Measurements from ENCODE around the gene EEF1AKMT1. TPM values are rescaled to one million over a fixed set of nuclear protein-coding genes. Genes with fewer than 3 reads are reported as not detected.

EEF1AKMT1 gene
- total RNA-seq, 2 experiments from 2014 or later = 1.9 to 2.5 TPM

- ChIA-PET POLR2A (no interaction called here), CTCF (no interaction called here)
- peaks cover 88% of the 10 kb centered on the region for H3K36me3 Mint-ChIP-seq (ENCODE audit: low read depth)
These were observed 24.3 kb upstream of the EEF1AKMT1 start for GRCh38 chr13:20798027-20798426.

DNA sequence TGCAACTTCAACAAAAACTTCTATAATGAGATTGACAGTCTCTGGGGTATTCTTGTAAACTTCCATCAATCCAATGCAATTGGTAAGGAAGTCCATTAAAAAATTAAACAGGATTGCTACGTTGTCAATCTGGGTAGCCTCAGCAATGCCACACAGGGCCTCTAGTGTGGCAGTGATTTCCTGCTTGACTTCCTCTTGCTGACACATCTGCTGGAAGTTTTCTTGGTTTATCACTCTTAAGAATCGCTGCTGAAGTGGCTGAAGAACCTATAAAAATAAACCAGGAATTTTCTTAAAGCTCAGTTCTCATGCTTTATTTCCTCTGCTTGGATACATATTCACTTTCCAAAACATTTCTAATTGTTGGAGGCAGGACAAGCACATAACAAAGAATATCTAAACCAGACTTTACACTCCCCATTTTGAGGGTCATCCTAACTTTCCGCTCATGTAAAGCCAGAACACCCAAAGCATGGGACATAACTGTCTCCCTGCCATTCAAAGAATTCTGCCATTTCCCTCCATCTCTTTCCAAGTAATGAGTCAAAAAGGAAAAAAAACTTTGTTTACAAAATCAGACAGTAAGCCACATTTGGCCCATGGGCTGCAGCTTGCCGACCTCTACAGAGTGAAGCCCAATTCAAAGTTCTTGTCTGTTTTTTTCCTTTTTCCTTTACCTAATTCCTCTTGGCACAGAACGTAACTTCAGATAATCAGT lies 23.2 kb upstream of the EEF1AKMT1 start:
- no peaks in the 10 kb centered on the region for H3K27me3 ChIP-seq (ENCODE audit: control insufficient read depth in 1 of 2, insufficient read depth in 2 of 2, low read length in 2 of 2)
- no peak overlapping the region for H3K4me3 ChIP-seq (ENCODE audit: low read length)
- intact Hi-C loops (cut with DNase I, micrococcal nuclease) = no loop called here
- Mint-ChIP-seq H3K9me3 (no peaks in the 10 kb centered on the region), H3K27ac (peak overlapping the region; percentile 45), H3K27me3 (no peaks in the 10 kb centered on the region), H3K4me1 (ENCODE audit: low read depth) (peaks cover 28% of the 10 kb centered on the region), H3K4me3 (no peak overlapping the region), H3K36me3 (ENCODE audit: low read depth) (peaks cover 86% of the 10 kb centered on the region)
- H3K9me3 ChIP-seq (ENCODE audit: control insufficient read depth in 1 of 2, insufficient read depth in 1 of 2, low read length in 2 of 2) = no peaks in the 10 kb centered on the region
- CTCF ChIA-PET = interaction anchor here (1.5 kb wide), 1 partner anchor 32 kb away, joined by 3 read pairs; no protein-coding TSS in a partner anchor
- DNase-seq = peak in 2 of 14 experiments; percentile 6 to 10
- no peaks in the 10 kb centered on the region for H3K4me1 ChIP-seq (ENCODE audit: insufficient read depth, low read length)
- no peak for ATAC-seq (ENCODE audit: poor library complexity)
- TF ChIP-seq, protein P1, sequence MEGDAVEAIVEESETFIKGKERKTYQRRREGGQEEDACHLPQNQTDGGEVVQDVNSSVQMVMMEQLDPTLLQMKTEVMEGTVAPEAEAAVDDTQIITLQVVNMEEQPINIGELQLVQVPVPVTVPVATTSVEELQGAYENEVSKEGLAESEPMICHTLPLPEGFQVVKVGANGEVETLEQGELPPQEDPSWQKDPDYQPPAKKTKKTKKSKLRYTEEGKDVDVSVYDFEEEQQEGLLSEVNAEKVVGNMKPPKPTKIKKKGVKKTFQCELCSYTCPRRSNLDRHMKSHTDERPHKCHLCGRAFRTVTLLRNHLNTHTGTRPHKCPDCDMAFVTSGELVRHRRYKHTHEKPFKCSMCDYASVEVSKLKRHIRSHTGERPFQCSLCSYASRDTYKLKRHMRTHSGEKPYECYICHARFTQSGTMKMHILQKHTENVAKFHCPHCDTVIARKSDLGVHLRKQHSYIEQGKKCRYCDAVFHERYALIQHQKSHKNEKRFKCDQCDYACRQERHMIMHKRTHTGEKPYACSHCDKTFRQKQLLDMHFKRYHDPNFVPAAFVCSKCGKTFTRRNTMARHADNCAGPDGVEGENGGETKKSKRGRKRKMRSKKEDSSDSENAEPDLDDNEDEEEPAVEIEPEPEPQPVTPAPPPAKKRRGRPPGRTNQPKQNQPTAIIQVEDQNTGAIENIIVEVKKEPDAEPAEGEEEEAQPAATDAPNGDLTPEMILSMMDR (IDR thresholded peaks at IDR 0.05) = no peak
- POLR2A ChIA-PET = interaction anchor here (1.4 kb wide), 1 partner anchor 24 kb away, joined by 5 read pairs; the partner anchor contains the start of gene EEF1AKMT1
- H3K27ac ChIP-seq (ENCODE audit: low read depth in 1 of 2, low read length in 2 of 2) = no peak overlapping the region
- H3K36me3 ChIP-seq (ENCODE audit: insufficient read depth, low read length) = peaks cover 50% of the 10 kb centered on the region

More at GRCh38 chr13:20798027-20798426, 24.3 kb upstream of the EEF1AKMT1 start:
- Histone ChIP-seq H3K36me3 (ENCODE audit: insufficient read depth, low read length) (peaks cover 46% of the 10 kb centered on the region), H3K4me3 (ENCODE audit: low read length) (no peak overlapping the region), H3K27ac (ENCODE audit: low read depth in 1 of 2, low read length in 2 of 2) (no peak overlapping the region), H3K4me1 (ENCODE audit: insufficient read depth, low read length) (no peaks in the 10 kb centered on the region), H3K9me3 (ENCODE audit: control insufficient read depth in 1 of 2, insufficient read depth in 1 of 2, low read length in 2 of 2) (no peaks in the 10 kb centered on the region), H3K27me3 (ENCODE audit: control insufficient read depth in 1 of 2, insufficient read depth in 2 of 2, low read length in 2 of 2) (no peaks in the 10 kb centered on the region)
- TF ChIP-seq, protein P1 (IDR thresholded peaks at IDR 0.05) = no peak
- no peak for ATAC-seq (ENCODE audit: poor library complexity)
- no peak overlapping the region for H3K4me3 Mint-ChIP-seq
- no peak for DNase-seq
- intact Hi-C loops (cut with DNase I, micrococcal nuclease) = no loop called here
- no peaks in the 10 kb centered on the region for H3K27me3 Mint-ChIP-seq
- peak overlapping the region; percentile 45 for H3K27ac Mint-ChIP-seq
- peaks cover 29% of the 10 kb centered on the region for H3K4me1 Mint-ChIP-seq (ENCODE audit: low read depth)
- H3K9me3 Mint-ChIP-seq = no peaks in the 10 kb centered on the region

GRCh38 chr13:20789665-20790064 lies 15.9 kb upstream of the EEF1AKMT1 start:
- ATAC-seq (ENCODE audit: poor library complexity) = no peak
- no peak for DNase-seq
- no peak overlapping the region for H3K4me3 ChIP-seq (ENCODE audit: low read length)
- H3K27me3 ChIP-seq (ENCODE audit: control insufficient read depth in 1 of 2, insufficient read depth in 2 of 2, low read length in 2 of 2) = no peaks in the 10 kb centered on the region
- Mint-ChIP-seq H3K36me3 (ENCODE audit: low read depth) (peaks cover 83% of the 10 kb centered on the region), H3K27ac (no peak overlapping the region), H3K4me3 (no peak overlapping the region), H3K9me3 (no peaks in the 10 kb centered on the region), H3K27me3 (no peaks in the 10 kb centered on the region), H3K4me1 (ENCODE audit: low read depth) (no peaks in the 10 kb centered on the region)
- CTCF ChIA-PET = no interaction called here
- H3K27ac ChIP-seq (ENCODE audit: low read depth in 1 of 2, low read length in 2 of 2) = no peak overlapping the region
- POLR2A ChIA-PET = no interaction called here
- H3K9me3 ChIP-seq (ENCODE audit: control insufficient read depth in 1 of 2, insufficient read depth in 1 of 2, low read length in 2 of 2) = no peaks in the 10 kb centered on the region
- intact Hi-C loops (cut with DNase I, micrococcal nuclease) = no loop called here
- peaks cover 42% of the 10 kb centered on the region for H3K36me3 ChIP-seq (ENCODE audit: insufficient read depth, low read length)
- TF ChIP-seq, protein P1 (IDR thresholded peaks at IDR 0.05) = no peak
- no peaks in the 10 kb centered on the region for H3K4me1 ChIP-seq (ENCODE audit: insufficient read depth, low read length)
